ENCODE data around the gene HCFC1R1. TPM values are rescaled to one million over a fixed set of nuclear protein-coding genes. Genes with fewer than 3 reads are reported as not detected.
A peak's percentile ranks its signal among the peaks of the same experiment; 100 is the strongest.

Gene HCFC1R1
- total and polyA plus RNA-seq, 2 of the 8 experiments (the other 6 are each of a cell fraction or from before 2014, with no cell fraction given) = 72.7 to 138 TPM

DNA sequence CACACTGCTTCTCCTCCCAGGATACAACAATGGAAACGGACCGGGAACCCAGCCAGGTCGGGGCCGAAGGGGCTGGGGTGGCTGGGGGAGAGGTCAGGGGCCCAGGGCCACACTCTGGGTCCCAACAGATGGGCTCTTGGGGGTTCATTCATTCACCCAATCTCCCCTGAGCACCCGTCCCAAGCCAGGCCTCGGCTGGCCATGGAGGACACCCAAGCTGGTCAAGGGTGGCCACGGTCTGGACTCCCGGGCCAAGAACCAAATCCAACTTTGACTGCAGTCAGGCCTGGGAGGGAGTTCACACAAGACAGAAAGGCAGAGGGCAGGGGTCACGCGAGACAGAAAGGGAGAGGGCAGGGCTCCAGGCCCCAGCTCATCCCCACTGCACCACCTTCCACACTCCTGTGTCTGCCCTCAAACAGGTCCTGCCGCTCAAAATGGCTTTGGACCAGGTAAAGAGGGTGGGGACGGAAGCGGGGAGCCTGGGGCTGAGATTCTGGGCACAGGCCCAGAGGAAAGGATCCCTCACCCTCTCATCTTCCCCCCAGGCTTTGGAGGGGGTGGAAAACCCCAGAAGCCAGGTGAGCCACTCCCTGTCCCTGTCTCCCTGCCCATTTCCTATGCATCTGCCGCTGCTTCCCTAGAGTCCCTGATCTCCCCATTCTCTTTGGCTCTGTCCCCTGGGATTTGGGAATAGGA, 31.2 kb downstream of the HCFC1R1 start:
- 96% methylated on average over 9 of the region's 14 CpGs; no CpG with 5 or more reads in 1 of the 2 experiments for WGBS, 2 experiments (ENCODE audit: extremely low coverage in 1 of 2, insufficient coverage in 1 of 2, insufficient read length in 1 of 2, insufficient replicate concordance in 2 of 2, low coverage in 1 of 2, low lambda C conversion rate in 2 of 2, missing lambda C conversion rate in 1 of 2)
- no peaks in the 10 kb centered on the region for H4K20me1 ChIP-seq (replicated peaks in 1 of 2; ENCODE audit: control insufficient read depth in 1 of 2, insufficient read depth in 2 of 2, low read length in 2 of 2)
- no peak for DNase-seq (ENCODE audit: low read depth in 1 of 2, low spot score in 2 of 2)
- no peaks in the 10 kb centered on the region; the same call in 1 of the 2 replicates for H3K23me2 ChIP-seq (ENCODE audit: low read depth, low read length)
- no peaks in the 10 kb centered on the region for H3K79me2 ChIP-seq (ENCODE audit: control insufficient read depth in 1 of 2, insufficient read depth in 2 of 2, low read length in 2 of 2)
- H4K91ac ChIP-seq (replicated peaks; ENCODE audit: insufficient read length, low read length) = peak overlapping the region; percentile 40
- H3K4me2 ChIP-seq (ENCODE audit: insufficient read depth in 1 of 2, low read depth in 2 of 2, low read length in 2 of 2) = no peak overlapping the region
- H2BK20ac ChIP-seq (ENCODE audit: low read length) = 0 out of 2 replicates have a peak overlapping the region, but pooled peaks have one; percentile 66
- H3K79me1 ChIP-seq (ENCODE audit: low read depth, low read length) = no peaks in the 10 kb centered on the region
- FAIRE-seq = no peak
- H3K36me3 ChIP-seq (ENCODE audit: control insufficient read depth in 2 of 4, insufficient read depth in 4 of 4, low read length in 3 of 4) = no peaks in the 10 kb centered on the region
- no peaks in the 10 kb centered on the region; a peak in 1 of 7 replicates for H3K27me3 ChIP-seq (replicated peaks in 1 of 4; ENCODE audit: control insufficient read depth in 3 of 4, extremely low read depth in 1 of 4, insufficient read depth in 3 of 4, low read length in 3 of 4)
- no peak overlapping the region for H3K14ac ChIP-seq (ENCODE audit: insufficient read length)
- no peak overlapping the region for H4K8ac ChIP-seq (ENCODE audit: extremely low read depth, insufficient read depth, low read length)
- no peak overlapping the region for H3K4ac ChIP-seq (replicated peaks; ENCODE audit: insufficient read length, low read depth, low read length)
- H3K18ac ChIP-seq (ENCODE audit: extremely low read depth, low read length) = no peak overlapping the region; the same call in 1 of the 2 replicates
- ChIA-PET CTCF (ENCODE audit: partially characterized antibody) (interaction anchor here (1.0 to 5.2 kb wide), 4 partner anchors 9 to 66 kb away, joined by 3 to 24 read pairs (median 6); no protein-coding TSS in a partner anchor), POLR2A (ENCODE audit: partially characterized antibody) (interaction anchor here (1.1 to 15.2 kb wide), 10 partner anchors 9 to 31 kb away, joined by 3 to 200 read pairs (median 6); partner anchors contain the start of genes CLDN6, HCFC1R1, THOC6 and TNFRSF12A)
- H2BK5ac ChIP-seq (ENCODE audit: low read depth, low read length) = no peak overlapping the region; the same call in 1 of the 2 replicates
- H3K9ac ChIP-seq (replicated peaks in 1 of 4; ENCODE audit: extremely low read depth in 1 of 4, low read depth in 3 of 4, low read length in 3 of 4) = no peak overlapping the region
- peak overlapping the region; percentile 92; the same call in 1 of the 2 replicates for H2BK12ac ChIP-seq (ENCODE audit: low read depth, low read length)
- H3K23ac ChIP-seq (ENCODE audit: insufficient read length) = no peak overlapping the region
- no peak overlapping the region for H2AFZ ChIP-seq (ENCODE audit: low read length)
- H3K27ac ChIP-seq (ENCODE audit: low read depth, low read length) = no peak overlapping the region
- TF ChIP-seq CTCF (IDR thresholded peaks at IDR 0.05; ENCODE audit: control extremely low read depth in 1 of 3, insufficient read depth in 1 of 3, low read depth in 1 of 3, low read length in 3 of 3) (no peak), TCF12 (IDR thresholded peaks at IDR 0.05; ENCODE audit: low read depth, low read length) (no peak), POLR2A (IDR thresholded peaks at IDR 0.05; ENCODE audit: control extremely low read depth in 1 of 2, low read depth in 2 of 2, low read length in 2 of 2) (no peak)
- no peak overlapping the region for H3K56ac ChIP-seq (replicated peaks; ENCODE audit: insufficient read length, low read depth, low read length)
- H2BK15ac ChIP-seq (ENCODE audit: low read length) = peak overlapping the region; percentile 61; the same call in 1 of the 2 replicates
- no peak overlapping the region for H2BK120ac ChIP-seq (replicated peaks; ENCODE audit: low read depth, low read length)
- peaks cover 0 to 41% (median 22%) of the 10 kb centered on the region in 4 experiments; a peak in 6 of 7 replicates for H3K4me1 ChIP-seq (replicated peaks in 1 of 4; ENCODE audit: control insufficient read depth in 3 of 4, insufficient read depth in 4 of 4, low read length in 3 of 4)
- 0 out of 2 replicates have a peak overlapping the region, but pooled peaks have one; percentile 75 for H2AK5ac ChIP-seq (ENCODE audit: low read depth, low read length)
- H3K9me3 ChIP-seq (ENCODE audit: insufficient read depth in 2 of 2, low read depth in 1 of 2, low read length in 1 of 2) = no peaks in the 10 kb centered on the region
- no peak overlapping the region for H4K5ac ChIP-seq (ENCODE audit: insufficient read length, low read depth, low read length)
- no peak overlapping the region for H3K4me3 ChIP-seq (ENCODE audit: extremely low read depth in 1 of 4, insufficient read depth in 2 of 4, low read depth in 3 of 4, low read length in 4 of 4)

Measured in H1 (cell line).